ENCODE results near the gene ATP5F1D.

GRCh38 chr19:1229056-1229923 lies 12.3 kb upstream of the ATP5F1D start:
- no peak for TF ChIP-seq POLR2A (IDR thresholded peaks at IDR 0.05; ENCODE audit: low read depth, low read length)
- no peak for TF ChIP-seq POLR2AphosphoS5 (IDR thresholded peaks at IDR 0.05; ENCODE audit: low read depth, low read length)
- no peak for TF ChIP-seq POU2F2 (IDR thresholded peaks at IDR 0.05; ENCODE audit: low read depth, low read length)
- no peak for TF ChIP-seq SPI1 (IDR thresholded peaks at IDR 0.05; ENCODE audit: low read depth, low read length)
- no peak for TF ChIP-seq PAX5 (IDR thresholded peaks at IDR 0.05; ENCODE audit: insufficient read depth, low read length, severe bottlenecking)
